Uterus (tissue), 4 donors: ENCODE results near the gene LAMB2. TPM values are rescaled to one million over a fixed set of nuclear protein-coding genes. Genes with fewer than 3 reads are reported as not detected.

ENCODE experiments used
- DNase-seq, 2 donors: peaks; one replicate each; pipeline ENCODE4 v3.0.0-alpha.2; 2019 to 2020
- H3K27ac ChIP-seq, 2 donors: fragments of 200-600 bp; sonication (generic); 1 replicate in 1 of 2; 2 replicates in 1 of 2; pipeline ENCODE4 v1.5.1; 2016 to 2018
- H3K27me3 ChIP-seq, 2 donors: fragments of 200-600 bp; sonication (generic); one replicate each; pipeline ENCODE4 v1.5.1; 2018 to 2019; ENCODE audit warnings: control low read depth in 1 of 2
- H3K36me3 ChIP-seq, 2 donors: fragments of 200-600 bp; sonication (generic); one replicate each; pipeline ENCODE4 v1.5.1; 2019; ENCODE audit warnings: control low read depth in 1 of 2
- H3K4me1 ChIP-seq, 2 donors: fragments of 200-600 bp; sonication (generic); one replicate each; pipeline ENCODE4 v1.5.1; 2018 to 2019; ENCODE audit warnings: control low read depth in 1 of 2
- H3K4me3 ChIP-seq, 2 donors: fragments of 200-600 bp; sonication (generic); 1 replicate in 1 of 2; 2 replicates in 1 of 2; pipeline ENCODE4 v1.5.1; 2018 to 2019; ENCODE audit warnings: mild to moderate bottlenecking in 1 of 2
- H3K9me3 ChIP-seq, 2 donors: fragments of 200-600 bp; sonication (generic); one replicate each; pipeline ENCODE4 v1.5.1; 2019; ENCODE audit warnings: control low read depth in 1 of 2
- CTCF ChIP-seq, 4 experiments: fragments of 200-600 bp in 2 of 4; fragments of 450-650 bp in 2 of 4; sonication (generic) in 2 of 4; IDR thresholded peaks; one replicate each; pipeline ENCODE4 v1.5.1; 2016 to 2019; ENCODE audit warnings: antibody characterized with exemption in 4 of 4, mild to moderate bottlenecking in 2 of 4, moderate library complexity in 1 of 4
- POLR2A ChIP-seq, 2 donors: fragments of 450-650 bp; IDR thresholded peaks; one replicate each; pipeline ENCODE4 v1.6.1; 2016; ENCODE audit warnings: antibody characterized with exemption in 2 of 2, mild to moderate bottlenecking in 1 of 2, moderate library complexity in 1 of 2
- intact Hi-C: fragments of 100-400 bp; cut with DNase I; formaldehyde crosslinking; loops from one replicate; pipeline ENCODE4 v1.15.1; 2023; ENCODE audit warnings: low total_unique reads
- total RNA-seq, 4 donors: library from RNA; depleted of rRNA in 3 of 4; stranded (reverse); fragments of >200 nt in 3 of 4; gene quantifications; one replicate each; pipeline versions ENCODE4 v1.1.0 to v1.2.4, GENCODE V29; 2014 to 2023
- donor health status: DM: yes; HTN: yes; CAD: no.

LAMB2 gene
- total RNA-seq, 4 donors from 2014 or later: 387 to 604 (median 509) TPM

- Histone ChIP-seq H3K27me3 (no peaks in the 10 kb centered on the region), H3K4me3 (no peak overlapping the region), H3K36me3 (no peaks in the 10 kb centered on the region), H3K4me1 (no peaks in the 10 kb centered on the region), H3K9me3 (no peaks in the 10 kb centered on the region), H3K27ac (no peak overlapping the region)
- DNase-seq: no peak
- intact Hi-C loops: no loop called here
- TF ChIP-seq CTCF (IDR thresholded peaks at IDR 0.05) (no peak), POLR2A (IDR thresholded peaks at IDR 0.05) (no peak)
Measured at GRCh38 chr3:49153349-49153912, 20.6 kb upstream of the LAMB2 start.

GRCh38 chr3:49151610-49152009, 18.8 kb upstream of the LAMB2 start:
- Histone ChIP-seq H3K4me1 (no peaks in the 10 kb centered on the region), H3K27me3 (no peaks in the 10 kb centered on the region), H3K9me3 (no peaks in the 10 kb centered on the region), H3K36me3 (no peaks in the 10 kb centered on the region), H3K27ac (no peak overlapping the region), H3K4me3 (no peak overlapping the region)
- DNase-seq: no peak
- TF ChIP-seq CTCF (IDR thresholded peaks at IDR 0.05) (no peak), POLR2A (IDR thresholded peaks at IDR 0.05) (no peak)
- intact Hi-C loops: no loop called here

GRCh38 chr3:49148159-49148558, 15.3 kb upstream of the LAMB2 start:
- no peaks in the 10 kb centered on the region for H3K9me3 ChIP-seq
- no peak overlapping the region for H3K27ac ChIP-seq
- no peaks in the 10 kb centered on the region for H3K27me3 ChIP-seq
- no peaks in the 10 kb centered on the region for H3K4me1 ChIP-seq
- DNase-seq: no peak
- TF ChIP-seq POLR2A (IDR thresholded peaks at IDR 0.05): no peak
- no peak for TF ChIP-seq CTCF (IDR thresholded peaks at IDR 0.05)
- H3K4me3 ChIP-seq: no peak overlapping the region
- H3K36me3 ChIP-seq: no peaks in the 10 kb centered on the region
- intact Hi-C loops: no loop called here

- no peak overlapping the region for H3K27ac ChIP-seq
- H3K4me1 ChIP-seq: no peaks in the 10 kb centered on the region
- H3K4me3 ChIP-seq: no peak overlapping the region
- no peaks in the 10 kb centered on the region for H3K9me3 ChIP-seq
- DNase-seq: no peak
- no peaks in the 10 kb centered on the region for H3K27me3 ChIP-seq
- TF ChIP-seq CTCF (IDR thresholded peaks at IDR 0.05): no peak
- TF ChIP-seq POLR2A (IDR thresholded peaks at IDR 0.05): no peak
- H3K36me3 ChIP-seq: no peaks in the 10 kb centered on the region
- intact Hi-C loops: no loop called here
Measured at GRCh38 chr3:49140080-49140479, 7.2 kb upstream of the LAMB2 start.

- intact Hi-C loops: no loop called here
- H3K9me3 ChIP-seq: no peaks in the 10 kb centered on the region
- H3K27ac ChIP-seq: no peak overlapping the region
- no peak overlapping the region for H3K4me3 ChIP-seq
- H3K36me3 ChIP-seq: no peaks in the 10 kb centered on the region
- peaks cover 0 to 12% of the 10 kb centered on the region in 2 donors for H3K4me1 ChIP-seq
- TF ChIP-seq POLR2A (IDR thresholded peaks at IDR 0.05) (no peak), CTCF (IDR thresholded peaks at IDR 0.05) (no peak)
- no peaks in the 10 kb centered on the region for H3K27me3 ChIP-seq
- DNase-seq: no peak
Measured at GRCh38 chr3:49135499-49135898, 2.6 kb upstream of the LAMB2 start.
